ENCODE data around the gene PCDHGA5.
A peak's percentile ranks its signal among the peaks of the same experiment; 100 is the strongest.

The PCDHGA5 gene

DNA sequence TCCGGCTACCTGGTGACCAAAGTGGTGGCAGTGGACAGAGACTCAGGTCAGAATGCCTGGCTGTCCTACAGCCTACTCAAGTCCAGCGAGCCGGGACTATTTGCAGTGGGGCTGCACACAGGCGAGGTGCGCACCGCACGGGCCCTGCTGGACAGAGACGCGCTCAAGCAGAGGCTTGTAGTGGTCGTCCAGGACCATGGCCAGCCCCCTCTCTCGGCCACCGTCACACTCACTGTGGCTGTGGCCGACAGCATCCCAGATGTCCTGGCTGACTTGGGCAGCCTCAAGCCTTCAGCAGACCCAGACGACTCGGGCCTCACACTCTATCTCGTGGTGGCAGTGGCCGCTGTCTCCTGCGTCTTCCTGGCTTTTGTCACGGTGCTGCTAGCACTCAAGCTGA lies 7.0 kb upstream of the PCDHGA5 start:
- no peaks in the 10 kb centered on the region for H3K27me3 ChIP-seq (ENCODE audit: insufficient read depth, poor library complexity, severe bottlenecking)
- TF ChIP-seq SPI1 (IDR thresholded peaks at IDR 0.05; ENCODE audit: borderline replicate concordance, low read depth) (no peak), POLR2AphosphoS5 (IDR thresholded peaks at IDR 0.05; ENCODE audit: low read depth) (no peak), GABPA (IDR thresholded peaks at IDR 0.05; ENCODE audit: low read depth) (no peak)
- TF ChIP-seq, protein P1, sequence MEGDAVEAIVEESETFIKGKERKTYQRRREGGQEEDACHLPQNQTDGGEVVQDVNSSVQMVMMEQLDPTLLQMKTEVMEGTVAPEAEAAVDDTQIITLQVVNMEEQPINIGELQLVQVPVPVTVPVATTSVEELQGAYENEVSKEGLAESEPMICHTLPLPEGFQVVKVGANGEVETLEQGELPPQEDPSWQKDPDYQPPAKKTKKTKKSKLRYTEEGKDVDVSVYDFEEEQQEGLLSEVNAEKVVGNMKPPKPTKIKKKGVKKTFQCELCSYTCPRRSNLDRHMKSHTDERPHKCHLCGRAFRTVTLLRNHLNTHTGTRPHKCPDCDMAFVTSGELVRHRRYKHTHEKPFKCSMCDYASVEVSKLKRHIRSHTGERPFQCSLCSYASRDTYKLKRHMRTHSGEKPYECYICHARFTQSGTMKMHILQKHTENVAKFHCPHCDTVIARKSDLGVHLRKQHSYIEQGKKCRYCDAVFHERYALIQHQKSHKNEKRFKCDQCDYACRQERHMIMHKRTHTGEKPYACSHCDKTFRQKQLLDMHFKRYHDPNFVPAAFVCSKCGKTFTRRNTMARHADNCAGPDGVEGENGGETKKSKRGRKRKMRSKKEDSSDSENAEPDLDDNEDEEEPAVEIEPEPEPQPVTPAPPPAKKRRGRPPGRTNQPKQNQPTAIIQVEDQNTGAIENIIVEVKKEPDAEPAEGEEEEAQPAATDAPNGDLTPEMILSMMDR (IDR thresholded peaks at IDR 0.05; ENCODE audit: insufficient read depth, low read length) = no peak
- TF ChIP-seq, protein P2, sequence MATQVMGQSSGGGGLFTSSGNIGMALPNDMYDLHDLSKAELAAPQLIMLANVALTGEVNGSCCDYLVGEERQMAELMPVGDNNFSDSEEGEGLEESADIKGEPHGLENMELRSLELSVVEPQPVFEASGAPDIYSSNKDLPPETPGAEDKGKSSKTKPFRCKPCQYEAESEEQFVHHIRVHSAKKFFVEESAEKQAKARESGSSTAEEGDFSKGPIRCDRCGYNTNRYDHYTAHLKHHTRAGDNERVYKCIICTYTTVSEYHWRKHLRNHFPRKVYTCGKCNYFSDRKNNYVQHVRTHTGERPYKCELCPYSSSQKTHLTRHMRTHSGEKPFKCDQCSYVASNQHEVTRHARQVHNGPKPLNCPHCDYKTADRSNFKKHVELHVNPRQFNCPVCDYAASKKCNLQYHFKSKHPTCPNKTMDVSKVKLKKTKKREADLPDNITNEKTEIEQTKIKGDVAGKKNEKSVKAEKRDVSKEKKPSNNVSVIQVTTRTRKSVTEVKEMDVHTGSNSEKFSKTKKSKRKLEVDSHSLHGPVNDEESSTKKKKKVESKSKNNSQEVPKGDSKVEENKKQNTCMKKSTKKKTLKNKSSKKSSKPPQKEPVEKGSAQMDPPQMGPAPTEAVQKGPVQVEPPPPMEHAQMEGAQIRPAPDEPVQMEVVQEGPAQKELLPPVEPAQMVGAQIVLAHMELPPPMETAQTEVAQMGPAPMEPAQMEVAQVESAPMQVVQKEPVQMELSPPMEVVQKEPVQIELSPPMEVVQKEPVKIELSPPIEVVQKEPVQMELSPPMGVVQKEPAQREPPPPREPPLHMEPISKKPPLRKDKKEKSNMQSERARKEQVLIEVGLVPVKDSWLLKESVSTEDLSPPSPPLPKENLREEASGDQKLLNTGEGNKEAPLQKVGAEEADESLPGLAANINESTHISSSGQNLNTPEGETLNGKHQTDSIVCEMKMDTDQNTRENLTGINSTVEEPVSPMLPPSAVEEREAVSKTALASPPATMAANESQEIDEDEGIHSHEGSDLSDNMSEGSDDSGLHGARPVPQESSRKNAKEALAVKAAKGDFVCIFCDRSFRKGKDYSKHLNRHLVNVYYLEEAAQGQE (IDR thresholded peaks at IDR 0.05; ENCODE audit: insufficient replicate concordance, low read depth) = peak; percentile 55
- DNase-seq (ENCODE audit: low read depth in 1 of 2, low spot score in 1 of 2) = no peak
- H3K27ac ChIP-seq (replicated peaks) = no peak overlapping the region
- no peak overlapping the region for H3K4me3 ChIP-seq (replicated peaks; ENCODE audit: insufficient read depth, low read length)

DNA sequence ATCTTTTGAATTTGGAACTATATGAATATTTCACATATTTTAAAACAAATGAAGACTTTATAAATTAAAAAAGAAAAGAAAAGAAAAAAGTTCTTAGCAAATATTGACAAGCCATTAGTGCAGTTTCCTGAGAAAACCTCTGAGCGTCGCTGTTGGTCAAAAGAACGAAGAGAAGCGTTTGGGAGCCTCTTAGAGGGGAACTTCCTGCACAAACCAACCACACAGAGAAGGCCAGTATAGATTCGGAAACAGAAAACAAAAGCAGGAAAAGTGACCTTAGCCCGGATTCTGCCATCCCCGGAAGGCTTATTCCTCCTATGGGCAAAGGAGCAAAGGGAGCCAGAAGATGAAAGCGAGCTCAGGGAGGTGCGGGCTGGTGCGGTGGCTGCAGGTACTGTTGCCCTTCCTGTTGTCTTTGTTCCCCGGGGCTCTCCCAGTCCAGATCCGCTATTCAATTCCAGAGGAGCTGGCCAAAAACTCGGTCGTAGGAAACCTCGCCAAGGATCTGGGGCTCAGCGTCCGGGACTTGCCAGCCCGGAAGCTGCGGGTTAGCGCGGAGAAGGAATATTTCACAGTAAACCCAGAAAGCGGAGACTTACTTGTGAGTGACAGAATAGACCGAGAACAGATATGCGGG lies 4.1 kb upstream of the PCDHGA5 start, which contains the start of gene PCDHGB2:
PCDHGB2 (plus strand) TSS at position 205 of the 637 bp plus-strand sequence; CDS start at position 347, 142 bp downstream.
- Histone ChIP-seq H3K27ac (replicated peaks) (no peak within 1 kb of the TSS), H3K4me3 (replicated peaks; ENCODE audit: insufficient read depth, low read length) (no peak within 1 kb of the TSS), H3K27me3 (ENCODE audit: insufficient read depth, poor library complexity, severe bottlenecking) (no peaks in the 10 kb centered on the region)
- no peak for DNase-seq (ENCODE audit: low read depth in 1 of 2, low spot score in 1 of 2)
- no peak for TF ChIP-seq SPI1 (IDR thresholded peaks at IDR 0.05; ENCODE audit: borderline replicate concordance, low read depth)
- TF ChIP-seq GABPA (IDR thresholded peaks at IDR 0.05; ENCODE audit: low read depth) = no peak
- TF ChIP-seq, protein P1 (IDR thresholded peaks at IDR 0.05; ENCODE audit: insufficient read depth, low read length) = no peak
- TF ChIP-seq POLR2AphosphoS5 (IDR thresholded peaks at IDR 0.05; ENCODE audit: low read depth) = no peak
- TF ChIP-seq, protein P2 (IDR thresholded peaks at IDR 0.05; ENCODE audit: insufficient replicate concordance, low read depth) = no peak

DNA sequence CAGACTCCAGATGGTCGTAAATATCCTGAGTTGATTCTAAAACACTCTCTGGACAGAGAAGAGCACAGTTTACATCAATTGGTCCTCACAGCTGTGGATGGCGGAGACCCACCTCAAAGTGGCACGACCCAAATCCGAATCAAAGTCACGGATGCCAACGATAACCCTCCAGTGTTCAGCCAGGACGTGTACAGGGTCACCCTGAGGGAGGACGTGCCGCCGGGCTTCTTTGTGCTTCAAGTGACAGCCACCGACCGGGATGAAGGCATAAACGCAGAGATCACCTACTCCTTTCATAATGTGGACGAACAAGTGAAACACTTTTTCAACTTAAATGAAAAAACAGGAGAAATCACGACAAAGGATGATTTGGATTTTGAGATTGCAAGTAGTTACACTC lies 3.3 kb upstream of the PCDHGA5 start:
- no peaks in the 10 kb centered on the region for H3K27me3 ChIP-seq (ENCODE audit: insufficient read depth, poor library complexity, severe bottlenecking)
- no peak overlapping the region for H3K4me3 ChIP-seq (replicated peaks; ENCODE audit: insufficient read depth, low read length)
- no peak overlapping the region for H3K27ac ChIP-seq (replicated peaks)
- DNase-seq (ENCODE audit: low read depth in 1 of 2, low spot score in 1 of 2) = no peak
- no peak for TF ChIP-seq SPI1 (IDR thresholded peaks at IDR 0.05; ENCODE audit: borderline replicate concordance, low read depth)
- TF ChIP-seq, protein P2 (IDR thresholded peaks at IDR 0.05; ENCODE audit: insufficient replicate concordance, low read depth) = no peak
- TF ChIP-seq GABPA (IDR thresholded peaks at IDR 0.05; ENCODE audit: low read depth) = no peak
- TF ChIP-seq, protein P1 (IDR thresholded peaks at IDR 0.05; ENCODE audit: insufficient read depth, low read length) = no peak
- TF ChIP-seq POLR2AphosphoS5 (IDR thresholded peaks at IDR 0.05; ENCODE audit: low read depth) = no peak
